HG02588 (cell line): Measurements from ENCODE around the gene CD63.

ENCODE experiments used
- ATAC-seq: cut with Tn5 transposase; IDR thresholded peaks from one replicate; pipeline ENCODE4 v1.9.1; 2021; ENCODE audit warnings: mild to moderate bottlenecking, moderate library complexity; ENCODE audit not compliant: unreplicated experiment

CD63 gene

DNA sequence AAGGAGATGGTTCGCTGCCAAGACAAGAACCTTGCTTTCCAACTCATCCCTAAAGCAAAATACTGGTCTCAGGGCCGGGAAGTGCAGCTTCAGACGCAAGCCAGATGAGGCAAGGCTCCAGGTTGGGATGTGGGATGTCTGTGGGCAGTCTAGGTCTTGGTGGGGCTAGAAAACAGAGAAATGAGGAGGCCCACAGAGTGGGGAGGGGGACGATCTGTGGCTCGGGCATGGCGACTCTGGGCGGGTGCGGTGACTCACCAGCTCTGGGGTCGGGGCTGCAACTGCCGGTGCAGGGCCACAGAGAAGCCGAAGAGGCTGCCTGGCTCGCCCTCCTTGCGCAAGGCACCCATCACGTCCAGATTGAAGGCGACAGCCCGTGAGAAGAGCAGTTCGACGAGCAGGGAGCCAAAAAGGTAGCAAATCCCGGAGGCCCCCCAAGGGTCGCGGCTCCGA lies 21.6 kb downstream of the CD63 start:
- no peak for ATAC-seq

DNA sequence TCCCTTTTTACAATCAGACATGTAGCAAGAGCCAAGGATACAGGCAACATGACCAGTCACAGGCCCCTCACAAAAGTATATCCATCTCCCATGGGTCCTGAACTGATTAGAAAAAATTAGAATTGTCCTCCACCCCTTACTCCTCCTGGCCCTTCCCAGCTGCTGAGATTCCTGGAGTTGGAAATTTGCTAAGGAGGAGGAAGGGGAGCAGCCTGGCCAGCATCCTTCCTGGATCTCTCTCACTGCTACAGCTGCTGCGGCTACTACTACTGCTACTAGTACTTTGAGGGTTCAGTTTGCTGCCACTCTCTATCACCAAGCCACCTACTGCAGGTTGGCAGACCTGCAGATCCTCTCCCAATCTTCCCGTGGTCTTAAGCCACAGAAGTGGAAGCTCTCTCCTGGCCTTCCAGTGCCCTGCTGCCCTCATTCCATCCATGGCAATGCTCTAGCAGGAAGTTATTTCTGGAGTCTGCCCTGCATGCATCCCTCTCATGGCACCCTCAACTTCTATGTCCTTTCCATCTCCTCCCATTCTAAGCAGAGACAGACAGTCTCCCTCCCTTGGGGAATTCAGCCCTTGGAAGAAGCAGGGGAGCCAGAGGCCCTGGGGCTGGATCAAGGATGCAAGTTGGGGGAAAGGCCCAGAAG lies 22.1 kb downstream of the CD63 start:
- no peak for ATAC-seq

GRCh38 chr12:55705782-55706402 lies 22.9 kb downstream of the CD63 start:
- no peak for ATAC-seq

- no peak for ATAC-seq
Observed at GRCh38 chr12:55704824-55705718, 23.7 kb downstream of the CD63 start.

DNA sequence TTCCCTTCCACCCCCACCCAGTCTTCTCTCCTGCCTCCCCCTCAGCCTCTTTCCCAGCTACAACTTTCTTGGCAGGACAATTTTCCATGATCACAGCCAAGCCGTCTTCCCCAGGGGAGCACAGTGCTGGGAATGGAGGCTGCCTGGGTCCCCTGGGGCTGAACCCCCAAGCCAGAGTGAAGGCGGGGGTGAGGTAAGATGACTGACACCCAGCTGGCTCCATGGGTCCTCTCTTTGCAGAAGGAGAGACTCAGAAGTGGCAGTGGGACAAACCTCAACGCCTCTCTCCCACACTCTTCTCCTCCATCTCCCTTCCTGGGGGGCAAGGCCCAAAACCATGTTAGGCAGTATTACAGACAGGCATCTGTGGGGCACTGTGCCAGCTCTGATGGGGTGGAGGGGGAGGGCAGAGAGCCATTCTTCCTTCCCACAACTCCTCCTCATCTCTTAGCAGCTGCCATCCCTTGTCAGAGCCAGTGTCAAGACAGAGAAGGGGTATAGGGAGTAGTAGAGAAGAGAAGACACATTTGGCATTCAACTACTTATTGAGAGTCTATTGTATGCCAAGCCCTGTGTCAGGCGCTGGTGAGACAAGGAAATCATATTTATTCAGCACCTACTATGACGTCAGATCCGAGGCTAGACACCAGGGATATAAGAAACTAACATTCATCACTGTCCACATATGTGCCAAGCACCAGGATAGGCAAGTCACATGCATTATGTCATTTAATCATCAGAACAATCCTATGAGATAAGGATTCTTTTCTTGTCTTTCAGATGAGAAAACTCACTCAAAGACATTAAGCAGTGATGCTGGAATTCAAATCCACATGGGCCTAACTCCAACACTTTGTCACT lies 24.7 kb downstream of the CD63 start:
- no peak for ATAC-seq

DNA sequence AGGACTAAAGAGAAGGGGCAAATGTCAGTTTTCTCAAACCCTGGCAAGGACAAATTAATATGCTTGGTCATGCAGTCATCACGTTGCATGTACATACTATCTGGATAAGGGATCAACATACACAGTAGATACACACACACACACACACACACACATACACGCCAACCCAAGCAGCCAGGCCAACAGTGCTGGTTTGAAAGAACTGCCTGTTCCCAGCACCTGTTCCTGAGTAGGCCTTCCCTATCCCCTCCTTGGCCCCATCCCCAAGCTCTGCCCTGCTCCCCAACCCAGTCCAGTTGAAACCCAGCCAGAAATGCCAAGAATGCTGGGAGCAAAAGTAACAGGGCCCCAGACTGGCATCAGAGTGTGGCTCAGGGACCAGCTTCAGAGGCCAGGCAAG lies 25.5 kb downstream of the CD63 start:
- ATAC-seq: no peak

DNA sequence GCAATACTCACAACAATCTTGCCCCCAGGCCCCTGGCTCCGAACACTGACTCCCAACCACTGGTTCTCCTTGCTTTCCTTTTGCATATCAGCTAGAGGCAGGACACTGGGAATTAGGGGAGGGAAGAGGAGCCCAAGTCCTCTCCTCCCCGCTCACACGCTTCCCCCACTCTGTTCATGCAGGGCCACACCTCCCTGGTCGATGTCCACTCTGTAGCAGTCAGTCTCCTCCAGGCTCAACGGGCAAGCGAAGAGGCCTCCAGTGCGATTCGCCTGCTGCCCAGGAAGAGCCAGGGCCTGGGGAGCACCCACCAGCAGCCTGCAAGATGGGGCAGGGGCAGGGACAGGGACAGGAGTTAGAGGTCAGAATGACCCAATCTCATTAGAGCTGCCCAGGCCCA lies 25.9 kb downstream of the CD63 start:
- ATAC-seq: no peak

GRCh38 chr12:55700255-55701018 lies 28.4 kb downstream of the CD63 start:
- ATAC-seq: no peak

DNA sequence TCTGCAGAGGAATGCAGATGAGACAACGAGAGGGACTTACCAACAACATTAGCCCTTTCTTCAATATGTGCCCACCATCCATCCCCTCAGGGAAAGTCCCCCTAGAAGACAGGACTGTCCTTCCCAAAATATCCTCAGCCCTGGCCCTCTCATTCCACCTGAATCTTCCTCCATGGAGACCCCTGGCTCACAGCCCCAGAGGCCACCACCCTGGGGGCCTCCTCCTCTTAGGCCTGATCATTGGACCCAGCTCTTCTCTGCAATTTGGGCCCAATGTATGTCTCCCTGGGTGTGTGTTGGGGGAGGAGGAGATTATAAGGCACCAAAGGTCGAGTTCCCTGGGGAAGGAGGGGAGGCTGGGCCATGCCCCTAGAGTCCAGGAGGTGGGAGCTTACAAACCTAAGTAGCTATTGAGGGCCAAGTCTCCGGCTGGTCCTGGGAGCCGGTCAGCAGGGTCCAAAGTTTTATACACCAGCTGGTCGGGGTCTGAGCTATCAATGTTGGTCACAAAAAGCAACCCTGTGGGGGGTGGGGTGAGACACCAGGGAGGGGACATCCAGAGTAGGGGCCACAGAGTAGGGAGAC lies 29.2 kb downstream of the CD63 start:
- no peak for ATAC-seq

DNA sequence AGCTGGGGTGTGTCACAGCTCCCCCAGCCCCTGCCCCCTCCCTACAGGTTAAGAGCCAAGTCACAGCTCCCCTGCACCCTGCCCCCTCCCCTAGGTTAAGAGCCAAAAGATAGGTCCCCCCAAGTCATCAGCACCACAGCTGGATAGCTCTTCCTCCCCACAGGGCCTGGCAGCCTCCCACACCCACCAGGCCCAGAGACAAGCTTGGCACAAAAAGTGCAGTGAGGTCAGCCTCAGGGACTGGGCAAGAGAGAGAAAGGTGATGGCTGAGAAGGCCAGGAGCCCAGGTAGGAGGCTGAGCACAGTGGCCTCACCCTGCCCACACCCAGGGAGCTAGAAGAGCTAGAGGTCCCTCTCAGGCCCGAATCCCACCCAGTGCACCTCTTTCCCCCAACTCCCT lies 29.8 kb downstream of the CD63 start:
- no peak for ATAC-seq

GRCh38 chr12:55698241-55698955 lies 30.4 kb downstream of the CD63 start:
- ATAC-seq: no peak

DNA sequence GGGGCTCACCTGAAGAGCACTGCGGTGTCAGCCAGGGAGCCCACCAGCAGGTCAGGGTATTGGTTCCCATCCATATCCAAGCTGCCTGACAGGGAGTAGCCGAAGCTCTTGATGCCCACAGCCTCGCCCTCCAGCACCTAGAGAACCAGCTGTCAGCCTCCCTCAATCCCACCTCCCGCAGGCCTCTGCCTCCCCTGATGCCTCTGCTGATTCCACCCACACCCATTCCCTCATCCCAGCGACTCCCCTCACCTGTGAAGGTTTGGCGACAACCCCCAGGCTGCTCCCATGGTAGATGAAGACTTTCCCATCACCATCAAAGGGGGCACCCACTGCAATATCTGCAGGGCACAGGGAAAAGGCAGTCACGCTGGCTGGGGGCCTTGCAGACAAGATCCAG lies 31.1 kb downstream of the CD63 start:
- ATAC-seq: no peak

DNA sequence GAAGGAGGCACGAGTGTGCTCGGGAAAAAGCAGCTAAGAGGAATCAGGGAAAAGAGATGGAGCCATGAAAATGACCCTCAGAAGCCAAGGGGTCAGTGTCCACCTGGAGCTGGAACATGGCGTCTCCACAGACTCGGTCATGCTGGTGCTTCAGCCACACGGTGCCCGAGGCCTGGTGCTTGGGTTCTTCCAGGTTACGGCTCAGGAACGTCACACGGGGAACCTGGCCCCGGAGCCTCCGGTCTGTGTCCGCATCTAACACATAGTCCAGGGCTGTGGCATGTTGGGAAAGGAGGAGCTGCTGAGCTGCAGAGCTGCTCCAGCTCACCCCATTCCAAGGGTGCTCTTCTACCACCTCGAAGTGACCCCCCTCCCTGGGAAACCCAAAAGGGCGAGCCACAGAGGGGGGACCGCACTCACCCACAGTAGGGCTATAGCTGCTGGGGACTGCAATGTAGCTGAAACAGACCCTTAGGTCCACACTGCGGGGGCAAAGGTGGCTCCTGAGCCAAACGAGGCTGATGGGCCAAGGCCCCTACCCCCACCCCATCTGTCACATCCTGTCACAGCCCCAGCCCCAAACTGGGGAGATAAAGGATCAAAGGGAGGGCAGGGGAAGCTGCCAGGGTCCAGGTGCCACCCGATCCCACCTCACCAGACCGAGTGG lies 31.9 kb downstream of the CD63 start:
- no peak for ATAC-seq

DNA sequence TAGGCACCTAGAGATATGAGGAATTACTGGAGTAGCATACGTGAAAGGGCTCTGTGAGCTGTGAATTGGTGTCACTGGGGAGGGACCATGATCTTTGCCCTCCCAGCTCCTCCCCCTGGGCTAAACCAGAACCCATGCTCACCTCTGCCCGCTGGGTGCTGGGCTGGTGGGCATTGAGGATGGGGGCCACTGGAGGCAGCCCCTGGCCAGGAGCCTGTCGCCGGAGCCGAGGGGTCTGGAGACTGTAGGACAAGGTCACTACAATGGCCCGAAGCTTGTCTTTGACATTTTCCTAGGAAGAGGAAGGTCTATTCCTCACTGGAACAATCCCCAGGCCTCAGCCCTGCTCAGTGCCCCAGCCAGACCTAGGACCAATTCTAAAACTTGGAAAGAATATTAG lies 32.7 kb downstream of the CD63 start:
- ATAC-seq: no peak

DNA sequence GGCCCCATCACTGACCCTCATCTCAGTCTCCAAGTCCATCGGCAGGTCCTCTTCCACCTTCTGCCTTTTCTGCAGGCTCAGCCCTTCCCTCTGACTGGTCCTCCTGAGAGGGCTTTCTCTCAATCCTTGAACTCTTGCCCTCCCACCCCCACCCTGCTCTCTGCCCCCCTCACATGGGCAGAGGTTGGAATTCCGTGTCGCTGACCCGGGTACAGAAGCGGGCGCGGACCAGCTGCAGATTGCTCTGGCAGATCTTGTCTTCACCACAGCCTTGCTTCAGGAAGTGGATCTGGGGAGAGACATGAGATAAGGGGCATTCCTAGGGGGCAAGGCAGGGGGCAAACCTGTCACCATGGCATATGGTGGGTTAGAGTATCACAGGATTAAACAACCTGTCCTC lies 33.5 kb downstream of the CD63 start:
- no peak for ATAC-seq

DNA sequence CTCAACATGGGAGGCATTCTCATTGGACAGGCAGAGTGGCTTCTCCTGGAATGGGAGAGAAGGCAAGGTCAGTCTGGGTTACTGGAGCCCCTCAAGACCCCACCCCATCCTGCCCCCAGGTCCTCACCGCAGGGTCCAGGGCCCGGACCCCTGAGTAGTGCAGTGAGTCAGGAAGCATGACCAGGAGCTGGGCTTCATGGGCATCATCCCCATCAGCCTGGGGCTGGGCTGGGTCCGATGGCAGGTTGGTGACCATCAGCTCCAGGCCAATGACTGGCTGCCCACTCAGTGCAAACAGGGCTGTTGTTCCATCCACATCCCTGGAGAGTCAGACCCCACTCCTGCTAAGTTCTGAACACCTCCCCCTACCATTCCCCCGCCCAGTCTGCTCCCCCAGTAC lies 34.2 kb downstream of the CD63 start:
- ATAC-seq: no peak

- ATAC-seq: no peak
Observed at GRCh38 chr12:55694188-55694515, 34.7 kb downstream of the CD63 start.

GRCh38 chr12:55693323-55694187 lies 35.3 kb downstream of the CD63 start:
- no peak for ATAC-seq
